Loucy (cell line): ENCODE results near the gene BEGAIN.

ENCODE experiments used
- EZH2phosphoT487 ChIP-seq: fragments of 200-600 bp; IDR thresholded peaks from 2 replicates; pipeline ENCODE4 v1.6.1; 2018; ENCODE audit warnings: antibody characterized with exemption, mild to moderate bottlenecking, moderate library complexity, borderline replicate concordance
- TF ChIP-seq, protein P1 (sequence below): fragments of 200-600 bp; sonication (generic); conservative IDR thresholded peaks from 2 replicates; pipeline ENCODE4 v1.5.1; 2014; ENCODE audit warnings: mild to moderate bottlenecking, antibody characterized with exemption, low read length

DNA sequence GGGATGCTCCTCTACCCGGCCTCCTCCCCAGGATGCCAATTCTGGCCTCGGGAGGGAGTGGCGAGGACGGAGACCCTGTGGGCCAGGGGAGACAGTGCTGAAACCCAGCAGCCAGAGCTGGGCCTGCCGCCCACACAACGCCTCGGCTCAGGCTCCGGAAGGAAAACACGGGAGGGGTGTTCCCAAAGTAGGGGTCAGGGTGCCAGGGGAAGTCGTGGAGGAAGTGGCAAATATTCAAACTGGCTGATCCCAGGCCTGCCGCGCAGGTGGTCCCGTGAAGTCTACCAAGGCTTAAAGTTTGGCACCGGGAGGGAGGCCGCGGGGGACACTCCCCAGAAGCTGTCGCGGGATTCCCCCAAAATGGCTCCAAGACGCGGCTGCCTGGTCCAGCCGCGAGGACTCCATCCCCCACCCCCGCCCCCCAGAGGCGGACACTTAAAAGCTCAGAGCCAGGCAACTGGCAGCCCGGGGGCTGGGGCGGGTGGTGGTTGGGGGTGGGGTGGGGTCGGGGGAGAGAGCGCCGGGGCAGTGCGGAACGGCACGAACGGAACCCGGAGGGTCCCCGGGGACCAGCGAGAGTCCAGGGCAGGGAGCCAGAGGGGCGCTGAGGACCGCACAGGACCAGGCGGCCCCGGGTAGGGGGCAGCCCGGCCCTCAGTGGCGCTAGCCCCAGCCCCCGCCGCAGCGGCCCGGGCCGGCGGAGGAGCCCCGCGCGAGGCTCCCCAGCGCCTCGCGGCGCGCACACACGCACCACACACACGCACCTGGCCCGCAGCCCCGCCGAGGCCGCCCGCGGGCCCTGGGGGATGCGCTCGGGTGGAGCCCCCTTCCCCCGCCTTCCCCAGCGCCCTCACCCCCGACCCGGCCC, 20.0 kb downstream of the BEGAIN start:
- TF ChIP-seq, protein P1, sequence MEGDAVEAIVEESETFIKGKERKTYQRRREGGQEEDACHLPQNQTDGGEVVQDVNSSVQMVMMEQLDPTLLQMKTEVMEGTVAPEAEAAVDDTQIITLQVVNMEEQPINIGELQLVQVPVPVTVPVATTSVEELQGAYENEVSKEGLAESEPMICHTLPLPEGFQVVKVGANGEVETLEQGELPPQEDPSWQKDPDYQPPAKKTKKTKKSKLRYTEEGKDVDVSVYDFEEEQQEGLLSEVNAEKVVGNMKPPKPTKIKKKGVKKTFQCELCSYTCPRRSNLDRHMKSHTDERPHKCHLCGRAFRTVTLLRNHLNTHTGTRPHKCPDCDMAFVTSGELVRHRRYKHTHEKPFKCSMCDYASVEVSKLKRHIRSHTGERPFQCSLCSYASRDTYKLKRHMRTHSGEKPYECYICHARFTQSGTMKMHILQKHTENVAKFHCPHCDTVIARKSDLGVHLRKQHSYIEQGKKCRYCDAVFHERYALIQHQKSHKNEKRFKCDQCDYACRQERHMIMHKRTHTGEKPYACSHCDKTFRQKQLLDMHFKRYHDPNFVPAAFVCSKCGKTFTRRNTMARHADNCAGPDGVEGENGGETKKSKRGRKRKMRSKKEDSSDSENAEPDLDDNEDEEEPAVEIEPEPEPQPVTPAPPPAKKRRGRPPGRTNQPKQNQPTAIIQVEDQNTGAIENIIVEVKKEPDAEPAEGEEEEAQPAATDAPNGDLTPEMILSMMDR: no peak
- TF ChIP-seq EZH2phosphoT487: no peak
